HepG2 (cell line): ENCODE results near the gene PPP6R2. TPM values are rescaled to one million over a fixed set of nuclear protein-coding genes. Genes with fewer than 3 reads are reported as not detected.
A peak's percentile ranks its signal among the peaks of the same experiment; 100 is the strongest.

Experiments
- ATAC-seq: fragments of 200-7000 bp; cut with Tn5 transposase; 3 replicates; pipeline ENCODE4 v1.9.1; 2020; ENCODE audit warnings: mild to moderate bottlenecking, moderate library complexity
- BruUV-seq: library from RNA; stranded (reverse); fragments of 400-500 nt; replicated peaks from 2 replicates; lab custom pipeline; 2021; lab: Mats Ljungman, UMichigan
- CTCF ChIA-PET: fragments of 300-600 bp; formaldehyde crosslinking; extraction: SDS; loops from one replicate; lab custom pipeline; 2021; ENCODE audit warnings: low total read pairs, inconsistent platforms, low intra/inter-chr PET ratio; lab: Yijun Ruan, JAX
- POLR2A ChIA-PET: fragments of 350-600 bp; sonication (Branson Sonifier 250); formaldehyde crosslinking; loops from one replicate; lab custom pipeline; 2020; ENCODE audit warnings: antibody characterized with exemption, inconsistent platforms; lab: Yijun Ruan, JAX
- DNase-seq: peaks from one replicate; pipeline ENCODE4 v3.0.0-alpha.2; 2015; ENCODE audit warnings: low spot score
- FAIRE-seq: peaks from 3 replicates; lab custom pipeline; 2011; peaks lifted over from hg19 to GRCh38; lab: Jason Lieb, UNC
- H2AFZ ChIP-seq: one replicate; pipeline ENCODE4 v1.6.1; 2011; ENCODE audit warnings: low read length, inconsistent platforms
- H3K27ac ChIP-seq: fragments of 300-600 bp; 3 replicates; pipeline ENCODE4 v1.8.0; 2011; ENCODE audit warnings: mixed run types, mild to moderate bottlenecking, mixed read lengths, low read length, inconsistent platforms; ENCODE audit not compliant: insufficient read depth; ENCODE audit errors: extremely low read length
- H3K27me3 ChIP-seq, 2 experiments: fragments of 200-600 bp in 1 of 2; 2 replicates in 1 of 2; 3 replicates in 1 of 2; pipeline versions ENCODE4 v1.6.0 to v1.8.0; 2011; ENCODE audit warnings: low read length in 2 of 2, mild to moderate bottlenecking in 2 of 2, moderate library complexity in 2 of 2, inconsistent platforms in 1 of 2; ENCODE audit not compliant: insufficient read depth in 2 of 2, control insufficient read depth in 1 of 2
- H3K36me3 ChIP-seq, 2 experiments: fragments of 200-600 bp in 1 of 2; replicated peaks in 1 of 2; 2 replicates in 1 of 2; 3 replicates in 1 of 2; pipeline versions ENCODE4 v1.5.1 to v1.8.0; 2011; ENCODE audit warnings: low read length in 2 of 2, inconsistent platforms in 1 of 2; ENCODE audit not compliant: insufficient read depth in 2 of 2, control insufficient read depth in 1 of 2
- H3K4me1 ChIP-seq: 2 replicates; pipeline ENCODE4 v1.5.1; 2012; ENCODE audit warnings: low read length, inconsistent platforms; ENCODE audit not compliant: insufficient read depth
- H3K4me2 ChIP-seq: 2 replicates; pipeline ENCODE4 v1.6.0; 2011; ENCODE audit warnings: low read depth, low read length, inconsistent platforms
- H3K4me3 ChIP-seq, 3 experiments: fragments of 200-600 bp in 1 of 3; sonication (generic), shearing (Covaris generic) in 1 of 3; replicated peaks in 1 of 3; 2 replicates each; pipeline ENCODE4 v1.5.1; 2011 to 2016; ENCODE audit warnings: low read length in 3 of 3, inconsistent platforms in 2 of 3, low read depth in 2 of 3, mild to moderate bottlenecking in 2 of 3, control low read depth in 1 of 3, mixed read lengths in 1 of 3; ENCODE audit not compliant: insufficient read depth in 1 of 3
- H3K79me2 ChIP-seq: one replicate; pipeline ENCODE4 v1.6.1; 2011; ENCODE audit warnings: low read length, inconsistent platforms; ENCODE audit not compliant: insufficient read depth
- H3K9ac ChIP-seq: 2 replicates; pipeline ENCODE4 v1.6.0; 2011; ENCODE audit warnings: mild to moderate bottlenecking, low read depth, low read length, inconsistent platforms; ENCODE audit not compliant: insufficient read depth
- H3K9me3 ChIP-seq: 2 replicates; pipeline ENCODE4 v1.5.1; 2012; ENCODE audit warnings: mild to moderate bottlenecking, low read length
- H4K20me1 ChIP-seq: 2 replicates; pipeline ENCODE4 v1.6.0; 2011; ENCODE audit warnings: inconsistent platforms, mild to moderate bottlenecking, low read length, moderate library complexity; ENCODE audit not compliant: insufficient read depth
- AGO2 ChIP-seq: fragments of 200-400 bp; formaldehyde crosslinking; optimal IDR thresholded peaks from 2 replicates; pipeline ENCODE3; 2017; ENCODE audit warnings: mild to moderate bottlenecking, low read depth, low read length, moderate library complexity
- FOXK2 ChIP-seq: fragments of 450-650 bp; IDR thresholded peaks from 2 replicates; pipeline ENCODE4 v1.6.1; 2016
- MYC ChIP-seq: sonication (generic); formaldehyde crosslinking; IDR thresholded peaks from 2 replicates; pipeline ENCODE4 v1.9.0; 2021; ENCODE audit warnings: missing genetic modification reagents, borderline replicate concordance
- NCOA1 ChIP-seq: sonication (generic); formaldehyde crosslinking; IDR thresholded peaks from 2 replicates; pipeline ENCODE4 v1.9.0; 2021; ENCODE audit warnings: missing genetic modification reagents
- SSRP1 ChIP-seq: IDR thresholded peaks from 2 replicates; pipeline ENCODE4 v1.6.1; 2016; ENCODE audit warnings: control low read depth
- ZBTB3 ChIP-seq: sonication (generic); formaldehyde crosslinking; IDR thresholded peaks from 2 replicates; pipeline ENCODE4 v1.4.0; 2020; ENCODE audit warnings: low read depth, mild to moderate bottlenecking, moderate library complexity, missing genetic modification reagents, borderline replicate concordance
- ZNF775 ChIP-seq: sonication (generic); formaldehyde crosslinking; IDR thresholded peaks from 2 replicates; pipeline ENCODE4 v1.4.0; 2020; ENCODE audit warnings: missing genetic modification reagents, mild to moderate bottlenecking, moderate library complexity, borderline replicate concordance
- WGBS: methylation state at CpG from one replicate; pipeline ENCODE4 v1.1.6; 2017; ENCODE audit warnings: low lambda C conversion rate; 5-methylcytosine and 5-hydroxymethylcytosine counted together
- in situ Hi-C: cut with HindIII; loops from 2 replicates; pipeline ENCODE4 v1.10.0; 2017; ENCODE audit warnings: low pct_unique_long_range_greater_than_20kb; ENCODE audit not compliant: extremely low pct_ligation_motif_present
- intact Hi-C: fragments of 100-400 bp; cut with micrococcal nuclease; formaldehyde crosslinking; loops from one replicate; pipeline ENCODE4 v1.10.0; 2022; ENCODE audit not compliant: unreplicated experiment
- polyA plus RNA-seq, 8 experiments: library from polyadenylated mRNA; depleted of rRNA in 3 of 8; stranded (reverse) in 7 of 8; unstranded in 1 of 8; fragments of >200 nt; fragmentation: Illumina TruSeq in 4 of 8; extraction: Trizol in 4 of 8; gene quantifications; 2 replicates each; pipeline versions ENCODE4 v1.2.1 to v1.2.3, GENCODE V29; 2011 to 2016; ENCODE audit warnings: low read depth in 4 of 8, missing spikeins in 1 of 8, mixed read lengths in 1 of 8; ENCODE audit not compliant: insufficient read depth in 1 of 8
- total RNA-seq, 5 experiments: library from RNA; depleted of rRNA; stranded (reverse); fragments of >200 nt; fragmentation: Illumina TruSeq; extraction: Trizol; gene quantifications; 2 replicates each; pipeline ENCODE4 v1.2.3, GENCODE V29; 2016; ENCODE audit warnings: low read depth in 1 of 5
- TF ChIP-seq, protein P1 (sequence below): IDR thresholded peaks from 2 replicates; pipeline ENCODE4 v1.6.1; 2012; ENCODE audit warnings: inconsistent platforms

The PPP6R2 gene
- total and polyA plus RNA-seq, 2 of the 13 experiments (the other 11 are each of a cell fraction or from before 2014, with no cell fraction given): 55.0 to 102 TPM

- no peak for FAIRE-seq
- Histone ChIP-seq H3K27me3 (no peaks in the 10 kb centered on the region), H4K20me1 (no peaks in the 10 kb centered on the region), H3K27ac (no peak overlapping the region), H3K79me2 (no peaks in the 10 kb centered on the region), H2AFZ (no peak overlapping the region), H3K9me3 (no peaks in the 10 kb centered on the region), H3K4me2 (no peak overlapping the region), H3K9ac (no peak overlapping the region), H3K4me1 (no peaks in the 10 kb centered on the region), H3K4me3 (no peak overlapping the region), H3K36me3 (peaks cover 37 to 73% of the 10 kb centered on the region in 2 experiments; a peak in 4 of 5 replicates)
- no TSS peak for BruUV-seq
- WGBS: 95% methylated on average over 10 of the region's 30 CpGs
- peak; percentile 21 for TF ChIP-seq AGO2
- TF ChIP-seq SSRP1 (CRISPR knock-in tag): no peak
- TF ChIP-seq ZNF775: no peak
- no peak for TF ChIP-seq ZBTB3 (CRISPR knock-in tag)
- no peak for TF ChIP-seq NCOA1 (CRISPR knock-in tag)
- ATAC-seq: no peak
- CTCF ChIA-PET: no interaction called here
- intact Hi-C loops: no loop called here
- DNase-seq: no peak
- in situ Hi-C loops: no loop called here
- POLR2A ChIA-PET: no interaction called here
These were observed 118.9 kb downstream of the PPP6R2 start for GRCh38 chr22:50461979-50462540.

DNA sequence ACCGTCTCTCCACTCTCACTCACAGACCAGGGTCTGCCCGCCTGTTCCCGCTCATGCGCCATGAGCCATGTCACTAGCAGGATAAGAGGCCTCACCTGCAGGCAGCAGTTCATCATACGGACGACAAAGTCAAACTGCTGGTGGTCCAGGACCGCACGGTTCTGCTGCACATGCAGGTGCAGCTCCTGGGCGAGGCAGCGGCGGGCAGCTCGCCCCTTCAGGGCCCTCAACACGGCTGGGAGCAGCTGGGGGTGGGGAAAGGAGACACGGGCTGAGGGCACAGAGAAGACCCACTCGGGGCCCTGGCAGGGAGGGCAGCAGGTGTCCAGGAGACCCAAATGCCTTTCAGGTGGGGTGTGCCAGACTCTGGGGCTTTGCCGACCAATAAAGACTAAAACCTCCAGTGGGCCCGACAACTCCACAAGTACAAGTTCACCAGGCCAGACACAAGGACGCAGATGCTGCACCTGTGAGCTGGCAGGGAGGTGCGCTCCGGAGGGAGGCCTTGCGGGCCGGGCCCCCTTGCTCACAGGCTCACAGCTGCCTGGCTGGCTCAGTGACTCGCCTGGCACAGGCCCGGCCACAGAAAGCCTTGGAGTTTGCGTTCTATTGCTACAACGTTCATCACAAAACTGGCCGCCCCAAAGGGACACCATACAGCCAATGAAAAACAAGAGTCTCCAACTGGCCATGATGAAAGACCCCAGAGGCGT lies 120.2 kb downstream of the PPP6R2 start:
- Histone ChIP-seq H2AFZ (no peak overlapping the region), H3K79me2 (no peaks in the 10 kb centered on the region), H3K27me3 (no peaks in the 10 kb centered on the region), H4K20me1 (no peaks in the 10 kb centered on the region), H3K4me2 (no peak overlapping the region), H3K4me3 (no peak overlapping the region), H3K27ac (no peak overlapping the region), H3K9ac (no peak overlapping the region), H3K9me3 (no peaks in the 10 kb centered on the region), H3K4me1 (no peaks in the 10 kb centered on the region), H3K36me3 (peaks cover 38 to 69% of the 10 kb centered on the region in 2 experiments; a peak in 4 of 5 replicates)
- BruUV-seq: no TSS peak
- 96% methylated on average over 17 of the region's 28 CpGs for WGBS
- TF ChIP-seq, protein P1, sequence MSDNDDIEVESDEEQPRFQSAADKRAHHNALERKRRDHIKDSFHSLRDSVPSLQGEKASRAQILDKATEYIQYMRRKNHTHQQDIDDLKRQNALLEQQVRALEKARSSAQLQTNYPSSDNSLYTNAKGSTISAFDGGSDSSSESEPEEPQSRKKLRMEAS: no peak
- peak; percentile 55 for TF ChIP-seq AGO2
- TF ChIP-seq FOXK2: no peak
- no peak for TF ChIP-seq MYC (CRISPR knock-in tag)
- ChIA-PET CTCF (no interaction called here), POLR2A (no interaction called here)
- ATAC-seq (no peak), FAIRE-seq (no peak), DNase-seq (no peak)
- in situ Hi-C loops: no loop called here
- intact Hi-C loops: no loop called here
